HEK293 (cell line): ENCODE measurements around the gene FLNA.

Experiments used
- CTCF ChIA-PET: fragments of 350-600 bp; formaldehyde crosslinking; extraction: SDS; loops from one replicate; lab custom pipeline; 2021; ENCODE audit warnings: antibody characterized with exemption; lab: Yijun Ruan, JAX
- POLR2A ChIA-PET: fragments of 300-600 bp; formaldehyde crosslinking; extraction: SDS; loops from one replicate; lab custom pipeline; 2020; ENCODE audit warnings: antibody characterized with exemption, inconsistent platforms; lab: Yijun Ruan, JAX
- H3K27ac ChIP-seq: fragments of 200-500 bp; sonication (Bioruptor generic); 2 replicates; pipeline ENCODE4 v1.5.1; 2014; ENCODE audit warnings: low read depth, low read length, control low read depth, inconsistent platforms; ENCODE audit errors: extremely low read depth
- H3K36me3 ChIP-seq, 2 experiments: fragments of 200-500 bp in 1 of 2; sonication (Bioruptor generic) in 1 of 2; 1 replicate in 1 of 2; 2 replicates in 1 of 2; pipeline ENCODE4 v1.5.1; 2014 to 2017; ENCODE audit warnings: inconsistent platforms in 2 of 2, low read length in 2 of 2; ENCODE audit not compliant: control insufficient read depth in 2 of 2, insufficient read depth in 1 of 2
- H3K4me1 ChIP-seq: fragments of 200-500 bp; sonication (Bioruptor generic); 2 replicates; pipeline ENCODE4 v1.5.1; 2014; ENCODE audit warnings: mild to moderate bottlenecking, low read length, inconsistent platforms; ENCODE audit not compliant: control insufficient read depth, insufficient read depth
- H3K4me3 ChIP-seq: 2 replicates; pipeline ENCODE4 v1.5.1; 2011; ENCODE audit warnings: low read depth, mild to moderate bottlenecking, control low read depth, low read length, moderate library complexity
- H3K9me3 ChIP-seq: fragments of 200-500 bp; sonication (Bioruptor generic); 2 replicates; pipeline ENCODE4 v1.5.1; 2014; ENCODE audit warnings: low read depth, low read length, inconsistent platforms; ENCODE audit not compliant: control insufficient read depth, insufficient read depth
- AEBP2 ChIP-seq: fragments of 450-650 bp; formaldehyde crosslinking; IDR thresholded peaks from 2 replicates; pipeline ENCODE4 v1.5.1; 2016; ENCODE audit warnings: missing biosample characterization, missing genetic modification characterization, borderline replicate concordance
- ATF2 ChIP-seq: fragments of 450-650 bp; formaldehyde crosslinking; IDR thresholded peaks from 2 replicates; pipeline ENCODE4 v1.5.1; 2016; ENCODE audit warnings: missing biosample characterization, missing genetic modification characterization, low read depth
- GLIS2 ChIP-seq: fragments of 450-650 bp; formaldehyde crosslinking; IDR thresholded peaks from 2 replicates; pipeline ENCODE4 v1.5.1; 2016; ENCODE audit warnings: missing biosample characterization, missing genetic modification characterization
- HIC1 ChIP-seq: fragments of 450-650 bp; formaldehyde crosslinking; IDR thresholded peaks from 2 replicates; pipeline ENCODE4 v1.5.1; 2016; ENCODE audit warnings: missing biosample characterization, missing genetic modification characterization
- HOXA7 ChIP-seq: sonication (generic); formaldehyde crosslinking; IDR thresholded peaks from 2 replicates; pipeline ENCODE4 v1.8.1; 2022; ENCODE audit warnings: missing genetic modification reagents, borderline replicate concordance
- MEIS1 ChIP-seq: sonication (generic); formaldehyde crosslinking; IDR thresholded peaks from 2 replicates; pipeline ENCODE4 v1.8.1; 2022; ENCODE audit warnings: missing genetic modification reagents, mild to moderate bottlenecking, borderline replicate concordance
- TCF7L2 ChIP-seq: IDR thresholded peaks from 2 replicates; pipeline ENCODE4 v1.6.1; 2011; ENCODE audit warnings: low read depth, mild to moderate bottlenecking, inconsistent platforms, low read length, moderate library complexity, borderline replicate concordance
- TRIM28 ChIP-seq: IDR thresholded peaks from 2 replicates; pipeline ENCODE4 v1.6.1; 2011; ENCODE audit warnings: low read length, control low read depth, borderline replicate concordance
- ZBTB21 ChIP-seq: fragments of 450-650 bp; formaldehyde crosslinking; IDR thresholded peaks from 2 replicates; pipeline ENCODE4 v1.5.1; 2017; ENCODE audit warnings: missing biosample characterization, missing genetic modification characterization
- ZBTB49 ChIP-seq: fragments of 450-650 bp; formaldehyde crosslinking; IDR thresholded peaks from 2 replicates; pipeline ENCODE4 v1.5.1; 2016; ENCODE audit warnings: missing biosample characterization, missing genetic modification characterization, low read depth
- ZBTB8A ChIP-seq: fragments of 450-650 bp; formaldehyde crosslinking; IDR thresholded peaks from 2 replicates; pipeline ENCODE4 v1.5.1; 2016; ENCODE audit warnings: missing biosample characterization, missing genetic modification characterization
- ZFP69B ChIP-seq: fragments of 450-650 bp; formaldehyde crosslinking; IDR thresholded peaks from 2 replicates; pipeline ENCODE4 v1.5.1; 2016; ENCODE audit warnings: missing biosample characterization, missing genetic modification characterization
- ZNF112 ChIP-seq: fragments of 450-650 bp; formaldehyde crosslinking; IDR thresholded peaks from 2 replicates; pipeline ENCODE4 v1.5.0; 2017; ENCODE audit warnings: missing biosample characterization, missing genetic modification characterization
- ZNF239 ChIP-seq: fragments of 450-650 bp; formaldehyde crosslinking; IDR thresholded peaks from 2 replicates; pipeline ENCODE4 v1.5.1; 2016; ENCODE audit warnings: missing biosample characterization, missing genetic modification characterization
- ZNF335 ChIP-seq: fragments of 450-650 bp; formaldehyde crosslinking; conservative IDR thresholded peaks from 2 replicates; pipeline ENCODE4 v1.5.1; 2016; ENCODE audit warnings: missing biosample characterization, missing genetic modification characterization
- ZNF416 ChIP-seq: fragments of 450-650 bp; formaldehyde crosslinking; IDR thresholded peaks from 2 replicates; pipeline ENCODE4 v1.5.1; 2016; ENCODE audit warnings: missing biosample characterization, missing genetic modification characterization
- ZNF488 ChIP-seq: fragments of 450-650 bp; formaldehyde crosslinking; IDR thresholded peaks from 2 replicates; pipeline ENCODE4 v1.5.1; 2016; ENCODE audit warnings: missing biosample characterization, missing genetic modification characterization
- ZNF596 ChIP-seq: fragments of 450-650 bp; IDR thresholded peaks from 2 replicates; pipeline ENCODE4 v1.5.0; 2018; ENCODE audit warnings: missing biosample characterization, mild to moderate bottlenecking, missing genetic modification characterization, moderate library complexity
- ZNF621 ChIP-seq: fragments of 450-650 bp; formaldehyde crosslinking; IDR thresholded peaks from 2 replicates; pipeline ENCODE4 v1.5.1; 2017; ENCODE audit warnings: missing biosample characterization, missing genetic modification characterization
- ZNF837 ChIP-seq: fragments of 450-650 bp; formaldehyde crosslinking; IDR thresholded peaks from 2 replicates; pipeline ENCODE4 v1.5.1; 2016; ENCODE audit warnings: missing biosample characterization, missing genetic modification characterization

The FLNA gene

GRCh38 chrX:154419189-154419588 is 44.8 kb upstream of the FLNA start:
- POLR2A ChIA-PET, result no interaction called here
- CTCF ChIA-PET, result interaction anchor here (1.3 kb wide), 1 partner anchor 21 kb away, joined by 4 read pairs; the partner anchor contains the start of gene RPL10

More at GRCh38 chrX:154419189-154419588, 44.8 kb upstream of the FLNA start:
- TF ChIP-seq GLIS2 (tag by site-specific recombination) (no peak), HIC1 (tag by site-specific recombination) (no peak), ZNF239 (tag by site-specific recombination) (no peak), ZBTB21 (tag by site-specific recombination) (no peak), ZNF621 (no peak), ZNF416 (no peak), ZNF596 (tag by site-specific recombination) (no peak), ZBTB49 (tag by site-specific recombination) (no peak), TCF7L2 (no peak), AEBP2 (tag by site-specific recombination) (no peak), ATF2 (tag by site-specific recombination) (no peak), TRIM28 (no peak), ZNF335 (tag by site-specific recombination) (no peak), HOXA7 (CRISPR knock-in tag) (no peak), ZBTB8A (tag by site-specific recombination) (no peak), ZNF112 (tag by site-specific recombination) (no peak), ZNF488 (tag by site-specific recombination) (no peak), ZNF837 (no peak), ZFP69B (tag by site-specific recombination) (no peak), MEIS1 (CRISPR knock-in tag) (no peak)
- peaks cover 4 to 5% of the 10 kb centered on the region in 2 experiments; a peak in 2 of 3 replicates for H3K36me3 ChIP-seq
- H3K9me3 ChIP-seq, result no peaks in the 10 kb centered on the region
- H3K4me3 ChIP-seq, result no peak overlapping the region
- no peak overlapping the region for H3K27ac ChIP-seq
- no peaks in the 10 kb centered on the region for H3K4me1 ChIP-seq
